GM18520 (cell line): ENCODE measurements around the gene SLC33A1.
"Not testable (repeated sequence)": the region's sequence is repeated elsewhere in the genome, so short reads cannot be mapped to it uniquely, and the experiment has no call there.

ENCODE experiments used
- ATAC-seq: cut with Tn5 transposase; IDR thresholded peaks from one replicate; pipeline ENCODE4 v1.9.1; 2021; ENCODE audit not compliant: unreplicated experiment

Gene SLC33A1

DNA sequence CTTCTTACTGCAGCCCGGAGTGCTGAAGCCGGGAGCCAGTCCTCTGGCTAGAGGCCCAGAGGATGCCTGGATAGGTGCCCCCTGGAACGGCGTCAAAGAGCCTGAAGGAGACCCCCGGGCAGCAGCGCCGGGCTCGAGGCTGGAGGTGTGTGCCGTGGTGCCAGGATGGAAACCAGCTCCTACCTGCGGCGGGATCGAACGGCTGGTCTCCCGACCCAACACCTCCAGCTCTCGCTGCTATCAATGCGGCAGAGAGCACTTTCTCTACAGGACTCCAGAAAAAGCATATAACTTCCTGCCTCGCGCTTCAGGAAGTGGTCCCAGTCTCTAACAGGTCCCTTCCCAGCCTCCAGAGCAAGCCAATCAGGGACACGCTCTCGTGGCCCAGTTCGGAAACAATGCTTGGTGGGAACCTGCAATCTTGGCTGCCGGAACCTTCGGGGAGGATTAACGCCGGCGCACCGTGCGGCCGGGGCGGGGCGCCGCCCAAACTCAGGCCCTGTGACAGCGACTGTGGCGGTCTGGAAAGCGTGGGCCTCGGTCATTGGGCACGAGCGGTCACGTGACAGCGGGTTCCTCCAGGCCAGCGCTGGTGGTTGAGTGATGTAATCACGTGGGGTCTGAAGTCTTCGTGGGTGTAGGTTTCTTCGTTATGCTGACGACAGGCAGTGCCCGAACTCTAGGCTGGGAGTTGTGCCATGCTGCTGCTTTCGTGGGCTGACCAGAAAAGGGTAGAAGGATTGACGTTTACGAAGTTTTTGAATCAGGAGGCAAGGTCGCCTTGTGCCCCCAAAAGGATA lies at the start of gene SLC33A1:
Gene SLC33A1, minus strand, starts transcription at position 287 of the 800 bp plus-strand sequence. CDS start 430 bp downstream, outside the sequence.
- peak; percentile 93 for ATAC-seq

DNA sequence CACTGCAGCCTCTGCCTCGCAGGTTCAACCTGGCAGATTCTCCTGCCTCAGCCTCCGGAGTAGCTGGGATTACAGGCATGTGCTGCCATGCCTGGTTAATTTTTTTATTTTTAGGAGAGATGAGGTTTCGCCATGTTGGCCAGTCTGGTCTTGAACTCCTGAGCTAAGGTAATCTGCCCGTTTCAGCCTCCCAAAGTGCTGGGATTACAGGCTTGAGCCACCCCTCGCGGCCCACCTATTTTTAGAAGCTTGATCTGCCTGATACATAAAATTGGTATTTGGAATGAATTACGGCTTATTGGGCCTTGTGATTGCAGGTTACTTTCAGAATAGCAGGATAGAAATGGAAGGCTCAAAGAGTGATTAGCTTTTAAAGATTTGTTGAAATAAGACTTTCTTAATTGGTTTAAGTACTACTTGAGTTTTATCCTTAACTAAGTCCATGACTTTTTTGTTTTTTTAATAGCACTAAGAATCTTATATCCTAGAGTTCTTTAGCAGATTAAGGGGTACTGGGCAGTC lies 41.2 kb upstream of the SLC33A1 start:
- no peak for ATAC-seq

DNA sequence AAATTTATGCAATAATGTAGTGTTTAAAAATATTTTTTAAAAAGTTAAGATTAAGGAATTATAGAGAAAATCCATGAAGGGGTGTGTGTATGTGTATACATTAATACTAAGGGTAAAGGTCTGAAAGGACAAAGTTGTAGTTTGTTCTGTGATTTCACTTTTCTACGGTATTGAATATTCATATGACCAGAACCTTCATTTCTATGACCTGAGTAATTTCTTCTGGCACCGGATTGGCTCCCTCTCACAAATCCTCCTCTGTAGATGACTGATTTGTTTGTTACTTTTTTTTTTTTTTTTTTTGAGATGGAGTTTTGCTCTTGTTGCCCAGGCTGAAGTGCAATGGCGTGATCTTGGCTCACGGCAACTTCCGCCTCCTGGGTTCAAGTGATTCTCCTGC lies 37.1 kb upstream of the SLC33A1 start:
- no peak for ATAC-seq

DNA sequence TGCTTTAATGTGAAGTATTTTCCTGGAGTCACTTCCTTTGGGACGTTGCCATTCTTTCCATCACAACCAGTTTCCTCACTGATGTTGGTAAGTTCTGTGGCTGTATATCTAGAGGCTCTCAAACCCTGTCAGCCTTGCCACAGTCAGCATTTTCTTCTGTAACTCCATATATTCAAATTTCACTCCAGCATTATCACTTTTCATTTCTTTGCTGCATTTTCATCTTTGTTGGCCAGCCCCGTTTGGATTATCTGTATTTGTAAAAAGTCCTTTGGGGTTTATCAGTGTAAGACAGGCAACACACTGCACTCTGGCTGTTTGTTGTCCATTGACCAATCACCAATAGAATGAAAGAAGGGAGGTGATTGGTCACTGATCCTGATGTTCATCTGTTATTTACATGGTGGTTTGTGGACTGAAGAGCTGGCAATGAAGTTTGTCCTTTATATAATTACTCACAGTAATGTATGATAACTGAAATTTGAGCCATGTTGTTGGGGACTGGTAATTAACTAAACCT lies 36.5 kb upstream of the SLC33A1 start:
- ATAC-seq: peak; percentile 47

DNA sequence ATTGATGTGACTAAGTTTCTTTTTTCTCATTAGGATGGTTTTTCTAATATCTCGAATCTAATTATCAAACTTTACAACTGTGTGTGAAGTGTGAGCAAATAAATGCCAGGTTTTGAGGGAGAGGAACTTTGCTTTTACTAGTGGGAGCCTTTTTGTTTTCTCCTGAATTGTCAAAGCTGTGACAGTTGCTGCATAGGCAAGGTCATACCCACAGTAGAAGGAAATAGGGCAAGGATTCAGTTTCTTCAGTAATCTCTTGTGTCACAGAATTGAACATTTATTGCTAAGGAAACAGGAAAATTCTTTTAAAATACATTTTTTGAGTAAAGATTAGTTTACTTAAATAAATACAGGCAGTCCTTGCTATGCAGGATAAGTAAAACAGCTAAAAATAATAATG lies 35.7 kb upstream of the SLC33A1 start:
- ATAC-seq: no peak

DNA sequence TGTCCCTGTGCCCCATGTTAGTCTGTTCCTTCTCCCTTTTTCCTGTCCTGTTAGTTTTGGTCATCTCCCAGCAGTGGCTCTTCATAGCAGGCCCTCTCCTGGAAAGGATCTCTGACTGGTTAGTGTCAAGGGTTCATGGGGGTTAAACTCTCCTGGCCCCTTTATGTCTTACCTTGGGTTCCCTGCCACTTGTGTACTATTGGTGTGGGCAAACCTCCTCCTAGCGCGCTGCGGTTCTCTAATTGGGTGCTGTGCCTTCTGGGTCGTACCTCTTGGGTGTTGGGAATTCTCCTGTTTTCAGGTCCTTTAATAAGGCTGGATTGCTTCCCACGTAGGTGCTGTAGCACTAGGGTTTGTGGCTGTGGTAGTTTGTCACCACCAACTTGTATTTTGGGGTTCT lies 35.0 kb upstream of the SLC33A1 start:
- no peak for ATAC-seq

DNA sequence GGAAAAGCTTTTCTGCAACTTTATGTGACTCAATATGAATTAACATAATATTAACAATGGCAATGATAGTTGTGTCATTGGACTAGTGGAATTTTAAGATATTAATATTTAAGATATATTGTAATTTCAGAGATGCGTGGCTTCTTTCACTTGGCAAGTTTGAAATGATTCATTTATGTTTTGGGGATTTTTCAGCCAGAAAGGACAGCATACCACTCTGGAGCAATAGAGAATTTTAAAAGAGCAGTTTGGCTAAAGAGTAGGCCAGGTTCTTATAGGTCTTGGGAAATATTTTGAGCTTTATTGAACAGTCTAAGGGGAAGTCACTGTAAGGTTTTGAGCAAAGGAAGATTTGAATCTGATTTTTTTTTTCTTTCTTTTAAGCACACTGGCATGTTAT lies 32.7 kb upstream of the SLC33A1 start:
- ATAC-seq: no peak

DNA sequence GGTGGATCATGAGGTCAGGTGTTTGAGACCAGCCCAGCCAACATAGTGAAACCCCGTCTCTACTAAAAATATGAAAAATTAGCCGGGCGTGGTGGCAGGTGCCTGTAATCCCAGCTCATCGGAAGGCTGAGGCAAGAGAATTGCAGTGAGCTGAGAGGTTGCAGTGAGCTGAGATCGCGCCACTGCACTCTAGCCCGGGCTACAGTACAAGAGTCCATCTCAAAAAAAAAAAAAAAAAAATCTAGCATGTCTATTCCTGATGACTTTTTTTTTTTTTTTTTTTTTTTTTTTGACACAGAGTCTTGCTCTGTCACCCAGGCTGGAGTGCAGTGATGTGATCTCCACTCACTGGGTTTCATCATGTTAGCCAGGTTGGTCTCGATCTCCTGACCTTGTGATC lies 32.1 kb upstream of the SLC33A1 start:
- ATAC-seq: not testable (repeated sequence)

DNA sequence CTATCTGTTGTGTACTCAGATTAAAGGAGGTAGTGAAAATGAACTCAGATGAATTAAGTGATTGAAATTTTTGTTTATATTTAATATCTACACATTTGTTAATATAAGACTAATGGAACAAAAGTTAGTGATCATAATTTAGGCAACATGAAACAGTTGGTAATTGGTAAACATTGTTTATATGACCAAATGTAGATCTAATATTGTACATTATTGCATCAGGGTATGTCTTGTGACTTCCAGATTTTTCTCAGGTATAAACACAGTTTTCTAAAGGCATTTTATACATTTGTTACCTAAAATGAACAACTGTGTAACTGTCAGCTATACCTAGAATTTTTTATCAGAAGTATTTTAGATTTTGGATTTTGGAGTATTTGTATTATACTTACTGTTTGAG lies 31.1 kb upstream of the SLC33A1 start:
- ATAC-seq: no peak

DNA sequence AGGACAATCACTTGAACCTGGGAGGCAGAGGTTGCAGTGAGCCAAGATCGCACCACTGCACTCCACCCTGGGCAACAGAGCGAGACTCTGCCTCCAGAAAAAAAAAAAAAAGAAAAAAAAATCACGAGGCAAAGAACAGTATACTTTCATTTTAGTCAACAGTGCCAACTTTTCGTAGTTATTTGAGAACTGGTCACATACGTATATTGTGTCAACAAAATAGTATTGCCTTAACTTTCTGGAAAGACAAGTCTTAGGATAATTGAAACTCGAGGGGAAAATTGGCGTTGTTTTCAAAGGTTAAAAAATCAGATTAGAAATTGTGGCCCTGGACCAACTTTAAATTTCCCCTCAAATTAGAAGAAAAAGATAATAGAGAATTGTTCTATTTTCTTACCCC lies 30.1 kb upstream of the SLC33A1 start:
- no peak for ATAC-seq

DNA sequence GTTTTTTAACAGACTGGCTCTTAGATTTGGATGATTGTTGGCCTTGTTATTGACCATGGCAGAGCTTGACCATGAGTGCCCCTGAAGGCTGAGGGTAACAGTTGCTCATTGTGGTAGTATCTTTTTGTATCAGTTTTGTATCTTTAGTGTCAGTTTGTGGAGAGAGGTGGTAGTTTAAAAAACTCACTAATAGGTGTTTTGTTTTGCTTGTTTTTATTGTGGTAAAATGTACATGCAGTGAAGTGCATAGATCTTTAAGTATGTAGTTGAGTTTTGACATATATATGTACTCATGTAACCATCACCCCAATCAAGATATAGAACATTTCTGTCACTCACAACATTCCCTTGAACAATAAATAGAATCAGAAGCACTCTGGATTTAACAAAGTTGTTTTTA lies 26.1 kb upstream of the SLC33A1 start:
- peak; percentile 59 for ATAC-seq

DNA sequence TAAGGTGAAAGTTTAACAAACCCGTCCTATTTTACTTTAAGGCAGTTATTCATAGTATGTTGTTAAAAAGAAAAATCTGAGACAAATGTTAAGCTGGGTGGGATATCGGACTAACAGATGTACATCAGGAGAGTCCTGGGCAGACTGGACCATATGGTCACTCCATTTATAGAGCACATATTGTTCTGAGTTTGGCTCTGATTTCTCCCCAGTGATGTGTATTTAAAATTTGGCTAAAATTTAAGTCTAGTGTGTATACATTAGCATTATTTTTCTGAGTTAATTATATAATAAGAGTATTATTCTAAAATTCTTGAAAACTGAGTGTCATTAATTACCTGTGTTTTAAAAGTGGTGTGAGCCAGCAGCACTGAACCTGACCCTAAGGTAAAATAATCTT lies 22.3 kb upstream of the SLC33A1 start:
- no peak for ATAC-seq

DNA sequence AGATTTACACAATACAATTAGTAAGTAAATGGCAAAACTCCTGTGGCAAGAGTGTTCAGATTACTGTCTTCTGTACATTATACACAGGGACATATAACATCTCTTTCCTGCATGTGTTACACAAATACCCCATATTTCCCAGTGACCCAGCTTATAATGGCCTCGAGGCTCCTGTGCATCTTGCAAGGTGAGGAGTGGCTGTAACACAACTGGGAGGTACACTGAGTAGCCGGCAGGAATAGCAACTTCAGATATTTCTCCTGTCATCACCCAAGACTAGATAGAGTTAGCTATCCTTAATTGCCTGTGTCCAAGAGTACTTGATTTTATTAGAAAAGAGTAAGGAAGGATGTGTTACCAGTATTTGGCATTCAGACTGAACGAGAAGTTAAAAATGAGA lies 21.8 kb upstream of the SLC33A1 start:
- ATAC-seq: no peak

DNA sequence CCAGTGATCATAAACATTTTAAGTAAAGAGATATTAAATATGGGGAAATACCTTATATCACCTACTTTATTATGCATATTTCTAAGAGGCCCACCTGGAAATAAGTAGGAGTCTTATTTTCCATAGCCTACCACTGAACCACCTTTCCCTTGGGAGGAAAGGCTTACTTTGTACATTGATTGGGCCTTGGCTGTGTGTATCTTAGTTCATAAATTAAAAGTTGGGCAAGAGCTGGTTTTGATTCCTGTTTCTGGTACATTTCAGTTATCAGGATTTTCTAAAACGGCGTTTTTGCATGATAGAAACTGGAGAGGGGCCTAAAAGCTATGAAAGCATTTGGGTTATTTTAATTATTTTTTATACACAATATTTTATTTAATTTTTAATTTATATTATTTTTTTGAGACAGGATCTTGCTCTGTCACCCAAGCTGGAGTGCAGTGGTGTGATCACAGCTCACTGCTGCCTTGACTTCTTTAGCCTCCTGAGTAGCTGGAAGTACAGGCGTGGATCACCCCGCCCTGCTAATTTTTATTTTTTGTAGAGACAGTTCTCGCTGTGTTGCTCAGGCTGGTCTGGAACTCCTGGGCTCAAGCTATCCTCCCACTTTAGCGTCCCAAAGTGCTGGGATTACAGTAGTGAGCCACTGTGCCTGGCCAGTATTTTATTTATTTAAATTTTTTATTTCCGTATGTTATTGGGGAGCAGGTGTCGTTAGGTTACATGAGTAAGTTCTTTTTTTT lies 18.8 kb upstream of the SLC33A1 start:
- ATAC-seq: no peak

DNA sequence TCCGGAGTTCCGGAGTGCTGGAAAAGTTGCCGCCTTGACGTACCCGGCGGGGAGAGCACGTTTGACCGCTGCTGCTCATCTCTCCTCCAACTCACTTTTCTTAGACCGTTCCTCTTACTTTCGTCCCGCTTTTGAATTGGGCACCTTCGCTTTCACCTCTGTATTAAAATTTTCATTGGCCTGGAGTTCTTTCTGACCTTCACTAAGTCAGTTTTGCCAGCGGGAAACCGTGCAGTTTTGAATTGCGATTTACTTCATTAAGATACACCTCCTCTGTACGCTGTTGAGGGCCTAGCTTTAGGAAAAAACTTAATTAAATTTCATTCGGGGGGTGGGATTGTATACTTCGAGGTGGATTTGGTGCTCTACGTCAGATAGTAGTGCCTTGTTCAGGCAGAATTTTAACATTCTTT lies 17.5 kb upstream of the SLC33A1 start:
- ATAC-seq: no peak

DNA sequence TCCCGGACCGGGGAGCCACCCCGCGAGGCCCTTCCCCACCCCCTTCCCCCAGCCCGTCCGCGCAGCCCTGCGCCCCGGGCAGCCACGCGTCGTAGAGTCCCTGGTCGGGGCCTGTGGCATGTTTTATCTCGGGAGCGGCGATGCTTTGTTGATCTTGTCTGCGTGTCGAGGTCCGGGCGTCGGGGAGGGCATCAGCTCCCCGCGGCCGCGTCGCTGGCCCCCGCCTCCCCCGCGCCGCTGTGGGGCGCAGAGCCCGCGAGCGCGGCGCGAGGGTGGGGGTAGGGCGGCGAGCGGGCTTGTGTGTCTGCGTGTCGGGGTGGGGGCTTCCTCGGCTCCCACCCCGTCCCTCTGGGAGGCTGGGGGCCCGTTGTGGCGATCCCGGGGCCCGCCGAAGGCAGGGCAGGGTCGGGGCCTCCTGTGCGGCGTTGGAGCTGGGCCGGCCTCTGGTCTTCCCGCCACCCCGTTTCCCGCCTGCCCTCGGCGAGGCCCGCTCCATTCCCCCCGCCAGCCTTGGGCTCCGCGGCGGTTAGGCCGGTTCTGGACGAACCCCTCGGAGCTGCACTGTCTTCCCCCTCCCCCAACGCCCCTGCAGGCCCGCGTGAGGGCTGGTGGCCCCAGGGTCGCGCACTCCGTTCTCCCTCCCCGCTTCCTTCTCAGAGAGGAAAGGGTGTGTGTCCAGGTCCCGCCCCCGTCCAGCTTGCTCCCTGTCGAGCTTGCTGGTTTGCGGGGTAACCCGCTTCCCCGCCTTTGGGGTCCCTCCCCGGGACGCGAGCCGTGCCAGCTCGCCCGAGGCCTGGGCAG lies 16.9 kb upstream of the SLC33A1 start:
- ATAC-seq: peak; percentile 15

DNA sequence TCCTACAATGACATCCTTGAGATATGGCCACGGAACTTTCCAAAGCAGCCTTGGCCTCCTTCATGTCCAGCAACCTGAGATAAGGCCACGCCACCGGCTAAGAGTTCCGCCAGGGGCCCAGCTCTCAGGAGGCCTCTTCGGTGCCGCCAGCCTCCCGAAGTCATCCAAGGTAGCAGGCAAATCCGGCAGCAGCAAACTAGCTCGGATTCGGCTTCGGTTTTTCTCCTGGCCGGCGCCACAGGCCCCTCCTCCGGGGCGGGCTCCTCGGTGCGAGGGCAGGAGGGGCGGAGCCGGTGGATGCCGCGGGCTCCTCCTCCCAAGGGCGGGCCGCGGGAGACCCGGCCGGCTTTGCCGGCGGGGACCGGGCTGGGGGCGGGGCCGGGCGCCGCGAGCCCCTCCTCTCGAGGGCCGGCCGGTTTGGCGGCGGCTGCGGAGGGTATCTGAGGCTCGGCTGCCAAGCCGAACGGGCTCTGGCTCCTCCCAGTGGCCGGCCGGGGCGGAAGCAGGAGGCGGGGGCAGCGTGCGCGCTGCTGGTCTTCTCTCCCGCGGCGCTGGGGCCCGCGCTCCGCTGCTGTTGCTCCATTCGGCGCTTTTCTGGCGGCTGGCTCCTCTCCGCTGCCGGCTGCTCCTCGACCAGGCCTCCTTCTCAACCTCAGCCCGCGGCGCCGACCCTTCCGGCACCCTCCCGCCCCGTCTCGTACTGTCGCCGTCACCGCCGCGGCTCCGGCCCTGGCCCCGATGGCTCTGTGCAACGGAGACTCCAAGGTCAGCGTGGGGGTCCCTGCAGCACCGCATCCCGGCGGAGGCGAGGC lies 16.1 kb upstream of the SLC33A1 start, which contains the start of gene GMPS:
Gene GMPS, plus strand, starts transcription at position 518 of the 812 bp plus-strand sequence. Its CDS starts 221 bp downstream, at position 739.
- ATAC-seq: peak; percentile 92

DNA sequence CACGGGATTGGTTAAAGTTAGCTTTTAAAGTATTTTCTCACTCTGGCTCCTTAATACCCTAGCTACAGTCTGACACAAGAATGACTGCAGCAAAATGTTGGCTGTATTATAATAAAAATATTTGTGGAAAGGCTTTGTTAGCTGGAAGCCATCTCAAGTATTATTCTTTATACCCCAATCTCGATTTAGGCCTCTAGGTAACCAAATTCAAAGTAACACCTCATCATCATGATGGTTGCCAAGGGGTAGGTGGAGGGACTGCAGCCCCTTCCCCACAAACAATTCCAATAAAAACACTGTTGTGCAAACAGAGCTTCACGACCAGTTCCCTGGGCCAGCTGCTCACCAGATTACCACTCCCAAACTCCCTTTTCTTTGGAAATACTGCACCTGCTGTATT lies 15.5 kb upstream of the SLC33A1 start:
- no peak for ATAC-seq

DNA sequence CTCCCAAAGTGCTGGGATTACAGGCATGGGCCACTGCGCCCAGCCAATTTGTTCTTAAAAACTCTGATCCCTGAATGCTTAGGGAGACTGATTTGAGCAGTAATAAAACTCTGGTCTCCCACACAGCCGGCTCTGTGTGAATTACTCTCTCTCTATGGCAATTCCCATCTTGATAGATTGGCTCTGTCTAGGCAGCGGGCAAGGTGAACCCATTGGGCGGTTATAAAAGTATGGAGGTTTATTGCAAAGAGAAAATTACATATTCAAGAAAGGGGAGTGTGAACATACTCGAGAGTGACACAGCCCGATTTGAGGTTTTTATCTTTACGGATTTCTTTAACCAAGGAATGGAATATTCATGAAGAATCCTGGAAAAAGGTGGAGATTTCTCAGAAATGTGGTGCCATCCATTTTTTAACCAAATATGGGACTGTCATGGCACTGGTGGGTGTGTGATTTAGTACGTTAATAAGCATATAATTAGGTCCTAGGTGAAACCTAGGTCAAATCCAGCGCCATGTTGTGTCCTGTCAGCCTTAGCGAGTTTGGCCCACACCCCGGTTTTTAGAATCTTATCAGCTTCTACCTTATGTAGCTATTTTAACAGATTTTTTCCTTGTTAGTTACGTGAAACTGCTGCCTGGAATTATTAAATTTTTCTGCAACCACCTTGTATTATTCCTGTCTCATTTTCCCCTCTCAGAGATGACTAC lies 9.0 kb upstream of the SLC33A1 start:
- ATAC-seq: no peak
